Non-pigmented ciliary epithelial cell (primary cell): ENCODE results near the gene DOHH.
"Not testable (repeated sequence)": the region's sequence is repeated elsewhere in the genome, so short reads cannot be mapped to it uniquely, and the experiment has no call there.

Experiments used
- DNase-seq: peaks from one replicate; pipeline ENCODE4 v3.0.0-alpha.2; 2010; ENCODE audit warnings: low read depth

The DOHH gene

GRCh38 chr19:3459089-3459881, 41.2 kb downstream of the DOHH start:
- DNase-seq, result peak; percentile 87

- DNase-seq, result no peak
Observed at GRCh38 chr19:3458229-3459088, 42.0 kb downstream of the DOHH start.

DNA sequence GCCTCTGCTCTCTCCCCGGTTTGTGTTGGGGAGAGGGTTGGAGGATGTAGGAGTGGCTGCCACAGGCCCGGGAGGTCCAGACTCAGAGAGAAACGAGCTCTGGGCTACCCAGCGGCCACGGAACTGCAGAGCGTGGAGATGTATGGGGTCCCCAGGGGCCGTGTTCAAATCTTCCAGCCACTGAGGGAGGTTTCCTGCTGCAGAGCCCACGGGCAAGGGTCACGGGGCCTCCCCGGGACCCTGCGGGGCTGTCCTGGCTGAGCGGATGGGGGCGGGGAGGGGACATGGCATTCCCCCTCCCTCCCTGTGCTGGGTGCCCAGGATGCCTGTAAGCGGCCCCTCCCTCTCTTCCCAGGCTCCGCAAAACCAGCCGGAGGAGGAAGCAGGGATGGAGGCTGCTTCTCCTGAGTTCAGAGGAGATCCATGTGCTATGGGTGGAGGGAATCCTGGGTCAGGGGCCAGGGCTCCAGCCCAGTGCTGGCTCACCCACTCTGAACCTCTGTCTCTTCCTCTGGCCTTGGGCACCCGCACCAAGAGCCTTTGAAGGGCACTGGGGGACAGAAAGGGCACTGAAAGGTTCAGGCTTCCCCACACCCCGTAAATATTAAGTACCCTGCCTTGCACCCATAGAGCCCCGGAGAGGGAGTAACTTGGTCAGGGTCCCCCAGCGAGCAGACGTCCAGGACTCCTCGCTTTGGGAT, 42.8 kb downstream of the DOHH start:
- no peak for DNase-seq

DNA sequence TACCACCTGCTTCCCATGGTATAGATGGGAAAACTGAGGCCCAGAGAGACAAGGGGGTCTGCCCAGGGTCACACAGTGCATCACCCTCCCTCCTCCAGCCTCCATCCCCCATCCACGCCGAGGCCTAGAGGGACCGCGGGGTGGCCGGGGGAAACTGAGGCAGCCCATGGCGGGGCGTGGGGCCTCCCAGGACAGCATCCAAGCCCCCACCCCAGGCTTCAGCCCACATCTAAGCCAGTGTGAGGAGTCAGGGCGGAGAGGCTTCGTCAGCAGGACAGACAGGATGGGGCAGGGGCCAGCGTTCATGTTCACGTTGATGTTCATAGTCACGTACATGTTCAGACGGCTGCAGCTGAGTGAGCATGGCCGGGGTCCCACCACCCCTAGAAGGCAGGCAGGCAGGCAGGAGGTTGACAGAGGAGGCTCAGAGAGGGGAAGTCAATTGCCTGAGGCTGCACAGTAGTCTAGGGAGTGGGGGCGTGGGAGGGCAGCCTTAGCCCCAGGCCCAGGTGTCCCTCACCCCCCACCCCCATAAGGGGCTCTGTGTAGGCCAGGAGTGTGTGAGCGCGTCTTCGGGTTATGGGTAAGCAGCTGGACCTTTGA, 43.4 kb downstream of the DOHH start:
- no peak for DNase-seq

DNA sequence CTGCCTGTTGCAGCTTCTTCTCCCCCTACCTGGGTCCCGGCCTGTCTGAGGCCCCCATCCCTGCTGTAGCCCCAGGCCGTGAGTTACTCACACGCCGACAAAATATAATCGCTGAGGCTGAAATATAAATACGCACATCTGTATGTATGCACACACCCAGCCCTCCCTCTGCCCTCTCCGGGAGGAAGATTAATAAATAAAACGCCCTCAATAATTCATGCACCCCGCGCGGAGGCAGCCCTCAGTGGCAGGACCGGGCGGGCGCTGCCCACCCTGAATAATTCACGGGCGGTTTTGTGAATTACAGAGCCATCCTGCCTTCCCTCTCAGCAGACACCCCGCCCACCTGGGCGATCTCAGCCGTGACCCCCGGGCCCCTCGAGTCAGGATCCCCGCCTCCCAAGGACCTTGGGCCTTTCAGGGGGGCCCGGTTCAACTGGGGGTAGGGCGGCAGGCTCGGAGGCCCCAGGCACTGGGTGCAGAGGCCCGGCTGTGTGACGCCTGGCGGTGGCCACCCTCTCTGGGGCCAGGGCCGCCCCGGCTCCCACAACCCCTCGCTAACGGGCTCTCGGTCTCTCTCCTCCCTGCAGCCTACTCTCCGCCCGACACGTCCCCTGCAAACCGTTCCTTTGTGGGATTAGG, 44.4 kb downstream of the DOHH start:
- no peak for DNase-seq

DNA sequence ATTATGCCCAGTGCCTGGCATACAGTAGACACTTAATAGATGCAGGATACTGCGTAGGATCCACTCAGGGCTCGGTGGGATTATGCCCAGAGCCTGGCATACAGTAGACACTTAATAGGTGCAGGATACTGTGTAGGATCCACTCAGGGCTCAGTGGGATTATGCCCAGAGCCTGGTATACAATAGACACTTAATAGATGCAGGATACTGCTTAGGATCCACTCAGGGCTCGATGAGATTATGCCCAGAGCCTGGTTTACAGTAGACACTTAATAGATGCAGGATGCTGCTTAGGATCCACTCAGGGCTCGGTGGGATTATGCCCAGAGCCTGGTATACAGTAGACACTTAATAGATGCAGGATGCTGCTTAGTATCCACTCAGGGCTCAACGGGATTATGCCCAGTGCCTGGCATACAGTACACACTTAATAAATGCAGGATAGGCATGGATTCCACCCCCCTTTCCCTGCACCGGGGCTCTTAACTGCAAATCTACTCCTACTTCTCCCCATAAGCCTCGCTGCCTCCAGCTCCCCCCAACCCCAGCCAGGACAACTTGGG, 45.0 kb downstream of the DOHH start:
- DNase-seq, result no peak

- no peak for DNase-seq
Observed at GRCh38 chr19:3454656-3455392, 45.6 kb downstream of the DOHH start.

DNA sequence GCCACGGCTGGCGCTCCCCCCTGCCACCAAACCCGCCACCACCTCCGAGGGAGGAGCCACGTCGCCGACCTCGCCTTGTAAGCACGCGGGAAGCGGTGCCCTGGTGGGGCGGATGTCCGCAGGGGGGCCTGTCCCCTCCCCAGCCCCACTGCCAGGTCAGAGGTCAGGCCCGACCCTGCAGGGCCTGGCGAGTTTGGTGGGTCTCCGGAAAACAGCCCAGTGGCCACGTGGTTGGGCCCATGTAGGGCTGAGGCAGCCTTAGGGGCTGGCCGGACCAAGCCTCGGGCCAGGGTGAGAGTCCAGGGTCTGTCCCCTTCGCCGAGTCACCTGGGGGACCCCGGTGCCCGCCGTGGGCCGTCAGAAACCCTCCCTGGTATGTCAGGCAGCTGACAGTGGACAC, 46.6 kb downstream of the DOHH start:
- no peak for DNase-seq

GRCh38 chr19:3452942-3453214, 47.6 kb downstream of the DOHH start:
- not testable (repeated sequence) for DNase-seq

GRCh38 chr19:3452171-3452941, 48.1 kb downstream of the DOHH start:
- DNase-seq, result no peak

DNA sequence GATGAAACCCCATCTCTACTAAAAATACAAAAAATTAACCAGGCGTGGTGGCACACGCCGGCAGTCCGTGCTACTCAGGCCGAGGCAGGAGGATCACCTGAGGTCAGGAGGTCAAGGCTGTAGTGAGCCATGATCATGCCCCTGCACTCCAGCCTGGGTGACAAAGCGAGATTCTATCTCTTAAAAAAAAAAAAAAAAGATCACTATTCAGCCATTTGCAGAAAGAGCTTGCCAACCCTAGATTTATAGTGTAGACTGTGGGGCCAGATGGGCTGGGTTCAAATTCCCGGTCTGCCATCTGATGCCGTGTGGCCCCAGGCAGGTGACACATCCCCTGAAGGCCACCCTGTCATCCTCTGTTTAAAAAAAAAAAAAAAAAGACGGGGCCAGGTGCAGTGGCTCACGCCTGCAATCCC, 49.0 kb downstream of the DOHH start:
- no peak for DNase-seq

DNA sequence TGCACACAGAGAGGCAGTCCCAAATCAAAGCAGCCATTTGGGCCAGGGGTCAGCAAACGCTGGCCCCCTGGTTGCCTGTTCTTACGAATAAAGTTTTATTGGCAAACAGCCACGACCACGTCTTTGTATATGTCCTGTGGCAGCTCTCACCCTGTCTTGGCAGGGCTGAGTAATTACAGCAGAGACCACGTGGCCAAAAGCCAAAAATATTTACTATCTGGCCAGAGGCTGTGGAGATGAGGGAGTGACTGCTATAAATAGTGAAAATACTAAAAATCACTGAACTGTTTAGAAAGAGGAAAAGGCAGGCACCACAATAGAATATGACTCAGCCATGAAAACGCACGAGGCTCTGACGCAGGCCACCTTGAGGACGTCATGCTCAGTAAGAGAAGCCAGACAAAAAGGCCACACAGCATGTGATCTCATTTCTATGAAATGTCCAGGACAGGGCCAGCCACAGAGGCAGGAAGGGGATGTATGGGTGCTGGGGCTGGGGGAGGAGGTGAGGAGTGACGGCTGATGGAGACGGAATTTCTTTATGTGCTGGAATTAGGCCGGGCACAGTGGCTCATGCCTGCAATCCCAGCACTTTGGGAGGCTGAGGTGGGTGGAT, 49.6 kb downstream of the DOHH start:
- DNase-seq, result peak; percentile 99

- DNase-seq, result no peak
Observed at GRCh38 chr19:3448616-3449334, 51.7 kb downstream of the DOHH start.

- DNase-seq, result not testable (repeated sequence)
Observed at GRCh38 chr19:3446657-3447056, 53.8 kb downstream of the DOHH start.

DNA sequence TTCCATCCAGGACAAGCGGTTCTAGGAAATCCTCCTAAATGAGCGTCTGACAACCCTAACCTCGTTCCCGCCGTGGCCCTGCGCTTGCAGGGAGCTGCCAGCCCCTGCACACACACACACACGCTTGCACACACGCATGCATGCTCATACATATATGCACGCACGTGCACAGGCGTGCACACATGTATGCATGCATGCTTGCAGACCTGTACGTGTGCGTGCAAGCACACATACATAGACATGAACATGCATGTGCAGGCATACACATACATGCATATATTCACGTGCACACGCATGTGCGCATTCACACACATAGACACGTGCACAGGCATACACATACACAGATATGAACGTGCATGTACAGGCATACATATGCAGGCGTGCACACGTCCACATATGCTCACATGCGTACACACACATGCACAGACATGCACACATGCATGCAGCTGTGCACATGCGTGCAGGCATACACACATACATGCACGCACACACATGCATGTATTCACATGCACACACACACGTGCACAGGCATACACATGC, 55.7 kb downstream of the DOHH start:
- DNase-seq, result no peak

DNA sequence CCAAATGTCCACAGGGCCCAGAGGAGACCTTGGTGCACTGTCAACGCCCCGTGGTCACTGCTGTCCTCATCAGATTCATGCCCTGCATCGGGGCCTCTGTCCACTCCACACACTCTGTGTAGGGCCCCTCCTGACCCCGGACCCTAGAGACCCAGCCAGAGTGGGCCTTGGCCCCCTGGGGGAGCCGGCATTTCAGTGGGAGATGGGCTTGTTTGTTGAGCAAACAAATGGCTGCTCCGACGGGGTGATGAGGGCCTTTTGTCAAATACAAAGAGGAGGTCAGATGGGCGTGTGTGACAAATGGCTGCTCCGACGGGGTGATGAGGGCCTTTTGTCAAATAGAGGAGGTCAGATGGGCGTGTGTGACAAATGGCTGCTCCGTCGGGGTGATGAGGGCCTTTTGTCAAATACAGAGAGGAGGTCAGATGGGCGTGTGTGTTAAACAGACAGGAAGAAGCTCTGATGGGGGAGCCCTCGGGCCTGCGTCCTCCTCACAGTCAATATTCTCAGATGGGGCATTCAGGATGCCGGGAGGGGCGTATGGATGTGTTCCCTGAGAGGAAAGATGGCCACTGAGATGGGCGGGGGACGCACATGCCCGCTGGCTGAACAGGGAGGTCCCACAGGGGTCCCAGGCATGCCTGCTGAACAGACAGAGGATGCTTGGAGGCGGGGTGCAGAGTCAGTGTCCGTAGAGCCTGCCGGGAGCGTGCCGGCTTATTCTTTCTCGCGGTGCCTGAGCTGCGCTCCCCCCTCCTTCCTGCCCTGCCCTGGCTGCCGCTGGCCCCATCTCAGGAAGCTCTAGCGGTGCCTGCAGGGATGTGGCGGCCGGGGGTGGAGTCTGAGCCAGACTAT, 56.4 kb downstream of the DOHH start:
- no peak for DNase-seq

DNA sequence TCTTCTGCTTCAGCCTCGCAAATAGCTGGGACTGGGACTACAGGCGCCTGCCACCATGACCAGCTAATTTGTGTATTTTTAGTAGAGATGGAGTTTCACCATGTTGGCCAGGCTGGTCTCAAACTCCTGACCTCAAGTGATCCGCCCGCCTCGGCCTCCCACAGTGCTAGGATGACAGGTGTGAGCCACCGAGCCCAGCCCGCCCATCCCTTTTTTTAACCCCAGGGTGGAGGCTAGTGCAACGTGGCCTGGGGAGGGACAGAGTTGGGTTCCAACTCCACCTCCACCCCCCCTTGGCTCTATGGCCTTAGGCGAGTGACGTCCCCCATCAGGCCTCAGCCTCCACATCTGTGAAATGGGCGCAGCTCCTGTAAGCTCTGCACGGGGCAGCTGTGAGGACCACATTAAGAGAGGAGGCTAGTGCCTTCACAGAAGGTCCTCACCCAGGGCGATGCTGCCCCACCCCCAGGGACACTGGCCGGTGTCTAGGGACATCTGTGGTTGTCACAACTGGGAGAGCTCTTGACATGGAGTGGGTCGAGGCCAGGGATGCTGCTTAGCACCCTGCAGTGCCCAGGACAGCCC, 57.9 kb downstream of the DOHH start:
- DNase-seq, result no peak

DNA sequence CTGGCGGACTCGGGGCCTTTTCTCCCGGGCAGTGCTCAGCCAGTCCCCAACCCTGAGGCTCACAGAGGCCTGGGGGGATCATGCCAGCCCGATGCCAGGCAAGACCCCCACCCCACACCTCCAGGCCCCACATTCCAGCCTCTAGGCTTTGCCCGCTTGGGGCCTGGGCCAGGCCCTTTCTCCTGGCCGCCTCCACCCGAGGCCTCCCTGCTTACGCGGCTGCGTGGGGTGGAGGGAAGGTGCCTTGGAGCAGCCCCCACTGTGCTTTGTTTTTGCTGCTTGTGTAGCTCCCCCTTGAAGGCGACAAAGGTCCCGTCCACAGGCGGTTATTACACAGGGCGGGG, 58.5 kb downstream of the DOHH start:
- no peak for DNase-seq
